ENCODE data around the gene IRAK3.
A peak's percentile ranks its signal among the peaks of the same experiment; 100 is the strongest.

Gene IRAK3

GRCh38 chr12:66160704-66161103 is 28.3 kb upstream of the IRAK3 start:
- TF ChIP-seq CTCF (IDR thresholded peaks at IDR 0.05; ENCODE audit: low read depth, low read length, missing control alignments), result no peak
- H3K4me3 ChIP-seq (ENCODE audit: low read depth, low read length), result no peak overlapping the region
- no peak for DNase-seq (ENCODE audit: low read depth)

- no peak for DNase-seq (ENCODE audit: low read depth)
- TF ChIP-seq CTCF (IDR thresholded peaks at IDR 0.05; ENCODE audit: low read depth, low read length, missing control alignments), result no peak
These were observed 26.3 kb upstream of the IRAK3 start for GRCh38 chr12:66162701-66163100.

GRCh38 chr12:66163289-66163688 is 25.7 kb upstream of the IRAK3 start:
- no peak for TF ChIP-seq CTCF (IDR thresholded peaks at IDR 0.05; ENCODE audit: low read depth, low read length, missing control alignments)
- no peak overlapping the region for H3K4me3 ChIP-seq (ENCODE audit: low read depth, low read length)
- no peak for DNase-seq (ENCODE audit: low read depth)

More at GRCh38 chr12:66162701-66163100, 26.3 kb upstream of the IRAK3 start:
- no peak overlapping the region for H3K4me3 ChIP-seq (ENCODE audit: low read depth, low read length)

- no peak for TF ChIP-seq CTCF (IDR thresholded peaks at IDR 0.05; ENCODE audit: low read depth, low read length, missing control alignments)
- DNase-seq (ENCODE audit: low read depth), result no peak
- H3K4me3 ChIP-seq (ENCODE audit: low read depth, low read length), result no peak overlapping the region
These were observed 24.6 kb upstream of the IRAK3 start for GRCh38 chr12:66164349-66164821.

GRCh38 chr12:66165141-66165540 is 23.9 kb upstream of the IRAK3 start:
- no peak for DNase-seq (ENCODE audit: low read depth)
- no peak for TF ChIP-seq CTCF (IDR thresholded peaks at IDR 0.05; ENCODE audit: low read depth, low read length, missing control alignments)
- H3K4me3 ChIP-seq (ENCODE audit: low read depth, low read length), result no peak overlapping the region

- H3K4me3 ChIP-seq (ENCODE audit: low read depth, low read length), result no peak overlapping the region
- DNase-seq (ENCODE audit: low read depth), result no peak
- TF ChIP-seq CTCF (IDR thresholded peaks at IDR 0.05; ENCODE audit: low read depth, low read length, missing control alignments), result no peak
These were observed 22.5 kb upstream of the IRAK3 start for GRCh38 chr12:66166561-66166960.

- no peak for DNase-seq (ENCODE audit: low read depth)
- H3K4me3 ChIP-seq (ENCODE audit: low read depth, low read length), result peak overlapping the region; percentile 69
- no peak for TF ChIP-seq CTCF (IDR thresholded peaks at IDR 0.05; ENCODE audit: low read depth, low read length, missing control alignments)
These were observed 20.6 kb upstream of the IRAK3 start for GRCh38 chr12:66168410-66168809.

All from GM12864 (cell line).